Measurements from ENCODE around the gene AOC2.
"Not testable (repeated sequence)": the region's sequence is repeated elsewhere in the genome, so short reads cannot be mapped to it uniquely, and the experiment has no call there.

AOC2 gene

DNA sequence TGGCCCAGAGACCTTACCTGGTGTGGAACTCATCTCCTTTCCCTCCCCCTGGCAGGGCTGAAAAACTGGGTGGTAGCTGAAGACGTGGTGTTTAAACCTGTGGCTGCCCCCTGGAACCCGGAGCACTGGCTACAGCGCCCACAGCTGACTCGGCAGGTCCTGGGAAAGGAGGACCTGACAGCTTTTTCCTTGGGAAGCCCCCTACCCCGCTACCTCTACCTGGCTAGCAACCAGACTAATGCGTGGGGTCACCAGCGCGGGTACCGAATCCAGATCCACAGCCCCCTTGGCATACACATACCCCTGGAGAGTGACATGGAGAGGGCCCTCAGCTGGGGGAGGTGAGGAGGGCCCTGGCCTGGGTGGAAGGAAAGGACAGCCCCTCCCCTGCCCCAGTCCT is 4.7 kb downstream of the AOC2 start:
- no peak overlapping the region for H3K27ac ChIP-seq
- H3K36me3 ChIP-seq (ENCODE audit: insufficient read depth, low read length) = peaks cover 12% of the 10 kb centered on the region
- no peak for DNase-seq (ENCODE audit: low read depth, low spot score)
- no peaks in the 10 kb centered on the region for H3K9me3 ChIP-seq (ENCODE audit: low read depth, low read length)
- TF ChIP-seq FOXP2 (optimal IDR thresholded peaks at IDR 0.05; ENCODE audit: control extremely low read depth, extremely low read length, insufficient read depth) (no peak), POLR2AphosphoS5 (IDR thresholded peaks at IDR 0.05; ENCODE audit: borderline replicate concordance, low read depth, low read length) (no peak), EZH2 (IDR thresholded peaks at IDR 0.05) (no peak)
- no peak overlapping the region for H3K4me3 ChIP-seq
- H3K9ac ChIP-seq (ENCODE audit: insufficient read length) = no peak overlapping the region

- TF ChIP-seq EZH2 (IDR thresholded peaks at IDR 0.05) (no peak), FOXP2 (optimal IDR thresholded peaks at IDR 0.05; ENCODE audit: control extremely low read depth, extremely low read length, insufficient read depth) (no peak), POLR2AphosphoS5 (IDR thresholded peaks at IDR 0.05; ENCODE audit: borderline replicate concordance, low read depth, low read length) (no peak)
- Histone ChIP-seq H3K9me3 (ENCODE audit: low read depth, low read length) (no peaks in the 10 kb centered on the region), H3K36me3 (ENCODE audit: insufficient read depth, low read length) (peaks cover 7% of the 10 kb centered on the region; the same call in 1 of the 2 replicates), H3K27ac (no peak overlapping the region), H3K9ac (ENCODE audit: insufficient read length) (no peak overlapping the region), H3K4me3 (no peak overlapping the region)
- DNase-seq (ENCODE audit: low read depth, low spot score) = no peak
These were observed 5.2 kb downstream of the AOC2 start for GRCh38 chr17:42849451-42850181.

GRCh38 chr17:42850954-42851353 is 6.6 kb downstream of the AOC2 start, which contains the start of gene AOC3:
AOC3 (plus strand) TSS chr17:42851199; CDS start chr17:42851344, 145 bp downstream.
- H3K9ac ChIP-seq (ENCODE audit: insufficient read length) = no peak within 1 kb of the TSS
- H3K4me3 ChIP-seq = no peak within 1 kb of the TSS
- no peak for DNase-seq (ENCODE audit: low read depth, low spot score)
- no peak for TF ChIP-seq EZH2 (IDR thresholded peaks at IDR 0.05)
- no peak for TF ChIP-seq POLR2AphosphoS5 (IDR thresholded peaks at IDR 0.05; ENCODE audit: borderline replicate concordance, low read depth, low read length)
- no peak for TF ChIP-seq FOXP2 (optimal IDR thresholded peaks at IDR 0.05; ENCODE audit: control extremely low read depth, extremely low read length, insufficient read depth)
- H3K27ac ChIP-seq = no peak within 1 kb of the TSS
- no peaks in the 10 kb centered on the region for H3K36me3 ChIP-seq (ENCODE audit: insufficient read depth, low read length)
- H3K9me3 ChIP-seq (ENCODE audit: low read depth, low read length) = no peaks in the 10 kb centered on the region

- H3K9ac ChIP-seq (ENCODE audit: insufficient read length); H3K4me3 ChIP-seq; H3K9me3 ChIP-seq (ENCODE audit: low read depth, low read length); H3K27ac ChIP-seq; DNase-seq (ENCODE audit: low read depth, low spot score); H3K36me3 ChIP-seq (ENCODE audit: insufficient read depth, low read length): not testable (repeated sequence)
These were observed 7.2 kb downstream of the AOC2 start for GRCh38 chr17:42851371-42852240.

GRCh38 chr17:42852351-42852750 is 8.0 kb downstream of the AOC2 start:
- TF ChIP-seq POLR2AphosphoS5 (IDR thresholded peaks at IDR 0.05; ENCODE audit: borderline replicate concordance, low read depth, low read length) = no peak
- TF ChIP-seq FOXP2 (optimal IDR thresholded peaks at IDR 0.05; ENCODE audit: control extremely low read depth, extremely low read length, insufficient read depth) = no peak
- TF ChIP-seq EZH2 (IDR thresholded peaks at IDR 0.05) = no peak
- no peak overlapping the region for H3K9ac ChIP-seq (ENCODE audit: insufficient read length)
- no peaks in the 10 kb centered on the region for H3K9me3 ChIP-seq (ENCODE audit: low read depth, low read length)
- no peaks in the 10 kb centered on the region for H3K36me3 ChIP-seq (ENCODE audit: insufficient read depth, low read length)
- no peak overlapping the region for H3K4me3 ChIP-seq
- H3K27ac ChIP-seq = no peak overlapping the region
- no peak for DNase-seq (ENCODE audit: low read depth, low spot score)

DNA sequence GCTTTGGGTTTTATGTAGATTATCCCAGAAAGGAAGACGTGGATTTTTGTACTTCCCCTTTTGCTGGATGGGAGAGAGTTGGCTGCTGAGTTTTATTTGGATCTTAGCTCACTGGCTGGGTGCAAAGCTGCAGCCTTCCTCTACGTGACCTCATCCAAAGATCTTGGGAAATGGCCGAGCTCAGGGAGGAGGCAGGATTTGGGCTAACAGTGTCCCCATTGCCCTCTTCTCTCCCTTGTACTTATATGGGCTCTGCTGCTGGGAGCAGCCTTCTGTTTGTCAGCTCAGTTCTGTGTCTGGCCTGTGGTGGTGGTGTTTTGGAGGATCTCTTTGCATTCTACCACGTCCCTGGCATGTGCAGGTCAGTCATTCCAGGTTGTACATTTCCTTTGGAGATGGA is 8.6 kb downstream of the AOC2 start:
- no peak overlapping the region for H3K9ac ChIP-seq (ENCODE audit: insufficient read length)
- TF ChIP-seq POLR2AphosphoS5 (IDR thresholded peaks at IDR 0.05; ENCODE audit: borderline replicate concordance, low read depth, low read length) (no peak), FOXP2 (optimal IDR thresholded peaks at IDR 0.05; ENCODE audit: control extremely low read depth, extremely low read length, insufficient read depth) (no peak), EZH2 (IDR thresholded peaks at IDR 0.05) (no peak)
- no peak overlapping the region for H3K27ac ChIP-seq
- DNase-seq (ENCODE audit: low read depth, low spot score) = no peak
- no peaks in the 10 kb centered on the region for H3K36me3 ChIP-seq (ENCODE audit: insufficient read depth, low read length)
- H3K9me3 ChIP-seq (ENCODE audit: low read depth, low read length) = no peaks in the 10 kb centered on the region
- H3K4me3 ChIP-seq = no peak overlapping the region

- DNase-seq (ENCODE audit: low read depth, low spot score) = no peak
- Histone ChIP-seq H3K27ac (no peak overlapping the region), H3K9ac (ENCODE audit: insufficient read length) (no peak overlapping the region), H3K4me3 (no peak overlapping the region), H3K36me3 (ENCODE audit: insufficient read depth, low read length) (no peaks in the 10 kb centered on the region), H3K9me3 (ENCODE audit: low read depth, low read length) (no peaks in the 10 kb centered on the region)
- TF ChIP-seq FOXP2 (optimal IDR thresholded peaks at IDR 0.05; ENCODE audit: control extremely low read depth, extremely low read length, insufficient read depth) = no peak
- no peak for TF ChIP-seq EZH2 (IDR thresholded peaks at IDR 0.05)
- no peak for TF ChIP-seq POLR2AphosphoS5 (IDR thresholded peaks at IDR 0.05; ENCODE audit: borderline replicate concordance, low read depth, low read length)
These were observed 9.2 kb downstream of the AOC2 start for GRCh38 chr17:42853597-42853967.

DNA sequence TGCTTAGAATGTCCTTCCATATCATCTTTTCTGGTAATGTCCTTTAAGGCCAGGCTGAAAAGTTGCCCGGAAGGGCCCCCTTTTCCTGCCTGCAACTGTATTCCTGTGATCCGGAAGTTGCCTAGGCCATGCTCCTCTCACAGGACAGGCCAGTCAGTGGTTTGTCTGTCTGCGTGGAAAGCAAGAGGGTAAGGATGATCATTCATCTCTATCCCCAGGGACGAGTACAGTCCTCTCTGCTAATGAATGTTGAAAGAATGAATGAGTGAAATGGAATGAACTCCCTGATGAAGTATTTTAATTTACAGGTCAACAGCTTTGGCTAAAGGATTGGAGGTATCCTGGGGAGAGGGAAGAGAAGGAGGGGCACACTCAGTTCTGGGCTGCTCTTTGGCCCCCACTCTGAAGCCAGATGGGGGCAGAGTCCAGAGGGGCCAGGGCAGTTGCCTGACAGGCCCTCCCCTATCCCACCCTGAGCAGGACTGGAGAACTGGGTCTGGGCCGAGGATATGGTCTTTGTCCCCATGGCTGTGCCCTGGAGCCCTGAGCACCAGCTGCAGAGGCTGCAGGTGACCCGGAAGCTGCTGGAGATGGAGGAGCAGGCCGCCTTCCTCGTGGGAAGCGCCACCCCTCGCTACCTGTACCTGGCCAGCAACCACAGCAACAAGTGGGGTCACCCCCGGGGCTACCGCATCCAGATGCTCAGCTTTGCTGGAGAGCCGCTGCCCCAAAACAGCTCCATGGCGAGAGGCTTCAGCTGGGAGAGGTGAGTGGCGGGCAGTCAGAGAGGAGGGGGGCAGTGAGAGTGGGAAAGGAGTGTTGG is 9.8 kb downstream of the AOC2 start:
- H3K27ac ChIP-seq = no peak overlapping the region
- TF ChIP-seq POLR2AphosphoS5 (IDR thresholded peaks at IDR 0.05; ENCODE audit: borderline replicate concordance, low read depth, low read length) (no peak), EZH2 (IDR thresholded peaks at IDR 0.05) (no peak), FOXP2 (optimal IDR thresholded peaks at IDR 0.05; ENCODE audit: control extremely low read depth, extremely low read length, insufficient read depth) (no peak)
- no peaks in the 10 kb centered on the region for H3K36me3 ChIP-seq (ENCODE audit: insufficient read depth, low read length)
- DNase-seq (ENCODE audit: low read depth, low spot score) = no peak
- H3K9me3 ChIP-seq (ENCODE audit: low read depth, low read length) = no peaks in the 10 kb centered on the region
- H3K9ac ChIP-seq (ENCODE audit: insufficient read length) = no peak overlapping the region
- no peak overlapping the region for H3K4me3 ChIP-seq

All from SK-N-MC (cell line).